CD4-positive, alpha-beta T cell treated with Interleukin-4 for 1 hour (primary cell): ENCODE measurements around the gene SLC38A1.

Experiments used
- DNase-seq, 2 donors: peaks; one replicate each; pipeline ENCODE4 v3.0.0-alpha.2; 2020 to 2022

SLC38A1 gene

GRCh38 chr12:46160981-46161690 lies 107.7 kb downstream of the SLC38A1 start:
- no peak for DNase-seq

- DNase-seq, result no peak
Measured at GRCh38 chr12:46160101-46160980, 108.5 kb downstream of the SLC38A1 start.

GRCh38 chr12:46159309-46159901 lies 109.4 kb downstream of the SLC38A1 start:
- no peak for DNase-seq

- DNase-seq, result no peak
Measured at GRCh38 chr12:46158501-46158900, 110.3 kb downstream of the SLC38A1 start.

- no peak for DNase-seq
Measured at GRCh38 chr12:46154221-46154985, 114.4 kb downstream of the SLC38A1 start.

- peak in 1 of 2 donors; percentile 56 for DNase-seq
Measured at GRCh38 chr12:46153268-46153872, 115.5 kb downstream of the SLC38A1 start.

- no peak for DNase-seq
Measured at GRCh38 chr12:46152456-46152855, 116.4 kb downstream of the SLC38A1 start.

- no peak for DNase-seq
Measured at GRCh38 chr12:46150735-46151134, 118.1 kb downstream of the SLC38A1 start.

- no peak for DNase-seq
Measured at GRCh38 chr12:46149905-46150304, 118.9 kb downstream of the SLC38A1 start.

- no peak for DNase-seq
Measured at GRCh38 chr12:46149079-46149464, 119.8 kb downstream of the SLC38A1 start.

- no peak for DNase-seq
Measured at GRCh38 chr12:46148327-46149078, 120.3 kb downstream of the SLC38A1 start.

- no peak for DNase-seq
Measured at GRCh38 chr12:46147144-46147543, 121.7 kb downstream of the SLC38A1 start.

- no peak for DNase-seq
Measured at GRCh38 chr12:46145881-46146280, 123.0 kb downstream of the SLC38A1 start.

GRCh38 chr12:46144433-46144832 lies 124.4 kb downstream of the SLC38A1 start:
- no peak for DNase-seq

- DNase-seq, result no peak
Measured at GRCh38 chr12:46136249-46136648, 132.6 kb downstream of the SLC38A1 start.

GRCh38 chr12:46135750-46136149 lies 133.1 kb downstream of the SLC38A1 start:
- DNase-seq, result no peak

- no peak for DNase-seq
Measured at GRCh38 chr12:46134852-46135251, 134.0 kb downstream of the SLC38A1 start.

- DNase-seq, result no peak
Measured at GRCh38 chr12:46134205-46134811, 134.5 kb downstream of the SLC38A1 start.

GRCh38 chr12:46133751-46134150 lies 135.1 kb downstream of the SLC38A1 start:
- DNase-seq, result no peak
